ENCODE results near the gene MROH2A. TPM values are rescaled to one million over a fixed set of nuclear protein-coding genes. Genes with fewer than 3 reads are reported as not detected.

Gene MROH2A
- polyA plus RNA-seq, 10 donors = 0.18 TPM; not detected in 9

GRCh38 chr2:233819884-233820773, 42.0 kb downstream of the MROH2A start:
- DNase-seq = no peak

- DNase-seq = no peak
These were observed 42.6 kb downstream of the MROH2A start for GRCh38 chr2:233820774-233821105.

GRCh38 chr2:233821196-233821595, 43.1 kb downstream of the MROH2A start:
- no peak for DNase-seq

GRCh38 chr2:233821709-233822100, 43.6 kb downstream of the MROH2A start:
- DNase-seq = no peak

- no peak for DNase-seq
These were observed 44.1 kb downstream of the MROH2A start for GRCh38 chr2:233822101-233822771.

GRCh38 chr2:233822781-233823730, 44.9 kb downstream of the MROH2A start:
- no peak for DNase-seq

- DNase-seq = no peak
These were observed 45.6 kb downstream of the MROH2A start for GRCh38 chr2:233823731-233824121.

- no peak for DNase-seq
These were observed 46.2 kb downstream of the MROH2A start for GRCh38 chr2:233824373-233824772.

- no peak for DNase-seq
These were observed 50.5 kb downstream of the MROH2A start for GRCh38 chr2:233828546-233829192.

GRCh38 chr2:233829193-233830110, 51.3 kb downstream of the MROH2A start:
- DNase-seq = no peak

GRCh38 chr2:233830111-233830802, 52.1 kb downstream of the MROH2A start:
- DNase-seq = no peak

- DNase-seq = no peak
These were observed 53.0 kb downstream of the MROH2A start for GRCh38 chr2:233831011-233831721.

GRCh38 chr2:233831861-233832260, 53.7 kb downstream of the MROH2A start:
- DNase-seq = no peak

- peak; percentile 21 to 49 (median 32) for DNase-seq
These were observed 54.3 kb downstream of the MROH2A start for GRCh38 chr2:233832414-233832813.

- DNase-seq = peak in 2 of 3 donors; percentile 22 to 67
These were observed 54.8 kb downstream of the MROH2A start for GRCh38 chr2:233832869-233833311.

- peak; percentile 11 to 50 (median 42) for DNase-seq
These were observed 55.2 kb downstream of the MROH2A start for GRCh38 chr2:233833345-233833744.

- DNase-seq = no peak
These were observed 57.4 kb downstream of the MROH2A start for GRCh38 chr2:233835230-233836186.

- DNase-seq = no peak
These were observed 58.2 kb downstream of the MROH2A start for GRCh38 chr2:233836359-233836758.
